ENCODE measurements around the gene JADE2. TPM values are rescaled to one million over a fixed set of nuclear protein-coding genes. Genes with fewer than 3 reads are reported as not detected.

JADE2 gene
- total RNA-seq, 4 donors from 2014 or later, result 51.7 to 116 (median 76.6) TPM

- Histone ChIP-seq H3K36me3 (peaks cover 41 to 57% of the 10 kb centered on the region in 2 donors), H3K27ac (no peak overlapping the region), H3K9me3 (no peaks in the 10 kb centered on the region), H3K4me1 (no peaks in the 10 kb centered on the region), H3K27me3 (no peaks in the 10 kb centered on the region), H3K4me3 (replicated peaks in 1 of 3) (no peak overlapping the region)
- WGBS, 2 donors, result 76 to 86% methylated on average over 1 of the region's 1 CpG
- intact Hi-C loops (cut with DNase I), result no loop called here
- DNase-seq, result no peak
- TF ChIP-seq POLR2A (IDR thresholded peaks at IDR 0.05), result no peak
- TF ChIP-seq, protein P1, sequence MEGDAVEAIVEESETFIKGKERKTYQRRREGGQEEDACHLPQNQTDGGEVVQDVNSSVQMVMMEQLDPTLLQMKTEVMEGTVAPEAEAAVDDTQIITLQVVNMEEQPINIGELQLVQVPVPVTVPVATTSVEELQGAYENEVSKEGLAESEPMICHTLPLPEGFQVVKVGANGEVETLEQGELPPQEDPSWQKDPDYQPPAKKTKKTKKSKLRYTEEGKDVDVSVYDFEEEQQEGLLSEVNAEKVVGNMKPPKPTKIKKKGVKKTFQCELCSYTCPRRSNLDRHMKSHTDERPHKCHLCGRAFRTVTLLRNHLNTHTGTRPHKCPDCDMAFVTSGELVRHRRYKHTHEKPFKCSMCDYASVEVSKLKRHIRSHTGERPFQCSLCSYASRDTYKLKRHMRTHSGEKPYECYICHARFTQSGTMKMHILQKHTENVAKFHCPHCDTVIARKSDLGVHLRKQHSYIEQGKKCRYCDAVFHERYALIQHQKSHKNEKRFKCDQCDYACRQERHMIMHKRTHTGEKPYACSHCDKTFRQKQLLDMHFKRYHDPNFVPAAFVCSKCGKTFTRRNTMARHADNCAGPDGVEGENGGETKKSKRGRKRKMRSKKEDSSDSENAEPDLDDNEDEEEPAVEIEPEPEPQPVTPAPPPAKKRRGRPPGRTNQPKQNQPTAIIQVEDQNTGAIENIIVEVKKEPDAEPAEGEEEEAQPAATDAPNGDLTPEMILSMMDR (IDR thresholded peaks at IDR 0.05), result no peak
Observed at GRCh38 chr5:134604908-134605307, 79.4 kb downstream of the JADE2 start.

- Histone ChIP-seq H3K9me3 (no peaks in the 10 kb centered on the region), H3K27ac (no peak overlapping the region), H3K36me3 (peaks cover 54 to 64% of the 10 kb centered on the region in 2 donors), H3K27me3 (no peaks in the 10 kb centered on the region), H3K4me1 (no peaks in the 10 kb centered on the region), H3K4me3 (replicated peaks in 1 of 3) (no peak overlapping the region)
- TF ChIP-seq POLR2A (IDR thresholded peaks at IDR 0.05), result no peak
- TF ChIP-seq, protein P1 (IDR thresholded peaks at IDR 0.05), result no peak
- no peak for DNase-seq
- intact Hi-C loops (cut with DNase I), result no loop called here
- 93 to 94% methylated on average over 5 of the region's 5 CpGs for WGBS, 2 donors
Observed at GRCh38 chr5:134606726-134607125, 81.3 kb downstream of the JADE2 start.

DNA sequence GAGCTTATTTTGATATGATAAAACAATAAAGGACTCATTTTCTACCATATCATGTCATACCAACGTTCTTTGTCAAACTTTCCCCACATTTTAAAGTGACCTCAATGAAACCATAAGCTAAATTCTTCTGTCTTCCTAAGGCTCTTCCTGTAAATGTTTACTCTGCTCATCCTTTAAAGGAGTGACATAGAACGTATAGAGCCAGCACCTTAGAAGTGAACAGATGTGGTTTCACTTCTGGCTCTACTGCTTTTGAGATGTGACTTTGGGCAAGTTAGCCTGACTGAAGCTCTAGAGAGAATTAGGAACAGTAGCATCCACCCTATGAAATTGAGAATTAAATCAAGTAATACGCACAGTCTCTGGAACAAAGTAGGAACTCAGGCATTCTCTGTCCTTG, 83.1 kb downstream of the JADE2 start:
- peaks cover 60 to 65% of the 10 kb centered on the region in 2 donors for H3K36me3 ChIP-seq
- intact Hi-C loops (cut with DNase I), result no loop called here
- no peak overlapping the region for H3K27ac ChIP-seq
- H3K4me1 ChIP-seq, result no peaks in the 10 kb centered on the region
- TF ChIP-seq, protein P1 (IDR thresholded peaks at IDR 0.05), result no peak
- TF ChIP-seq POLR2A (IDR thresholded peaks at IDR 0.05), result no peak
- no peaks in the 10 kb centered on the region for H3K9me3 ChIP-seq
- no peak overlapping the region for H3K4me3 ChIP-seq (replicated peaks in 1 of 3)
- no peak for DNase-seq
- 87 to 90% methylated on average over 3 of the region's 3 CpGs for WGBS, 2 donors
- no peaks in the 10 kb centered on the region for H3K27me3 ChIP-seq

DNA sequence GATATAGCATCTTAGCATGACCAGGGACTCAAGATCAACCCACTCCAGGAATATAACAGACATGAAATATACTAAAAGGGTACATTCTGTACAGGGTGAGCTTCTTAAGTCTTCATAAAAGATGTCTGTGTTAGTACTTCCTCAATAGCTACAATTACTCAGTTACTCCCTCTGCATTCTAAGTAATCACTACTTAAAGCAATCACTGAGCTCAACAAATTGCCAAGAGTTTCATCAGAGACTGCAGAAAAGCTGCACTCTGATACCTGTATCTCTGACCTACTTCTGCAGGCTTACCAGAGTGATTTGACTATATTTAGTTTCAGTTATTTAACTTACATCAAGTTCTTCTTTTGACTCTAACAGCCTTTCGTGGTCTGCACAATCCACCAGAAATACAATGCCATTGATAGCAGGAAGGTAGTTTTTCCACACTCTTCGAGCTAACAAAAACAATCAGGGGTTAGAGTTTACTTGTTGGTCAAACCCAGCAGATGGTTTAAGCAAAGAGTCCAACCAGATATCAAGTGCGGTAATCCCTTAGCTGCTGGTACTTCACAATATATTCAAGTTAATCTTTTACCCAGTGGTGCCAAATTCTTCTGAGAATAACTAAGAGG, 83.9 kb downstream of the JADE2 start:
- DNase-seq, result no peak
- 69 to 84% methylated on average over 3 of the region's 3 CpGs for WGBS, 2 donors
- Histone ChIP-seq H3K36me3 (peaks cover 60 to 62% of the 10 kb centered on the region in 2 donors), H3K4me1 (no peaks in the 10 kb centered on the region), H3K27me3 (no peaks in the 10 kb centered on the region), H3K27ac (no peak overlapping the region), H3K4me3 (replicated peaks in 1 of 3) (no peak overlapping the region), H3K9me3 (no peaks in the 10 kb centered on the region)
- no peak for TF ChIP-seq POLR2A (IDR thresholded peaks at IDR 0.05)
- TF ChIP-seq, protein P1 (IDR thresholded peaks at IDR 0.05), result no peak
- intact Hi-C loops (cut with DNase I), result no loop called here

GRCh38 chr5:134610725-134611124, 85.3 kb downstream of the JADE2 start:
- Histone ChIP-seq H3K4me1 (no peaks in the 10 kb centered on the region), H3K27me3 (no peaks in the 10 kb centered on the region), H3K4me3 (replicated peaks in 1 of 3) (no peak overlapping the region), H3K27ac (no peak overlapping the region), H3K9me3 (no peaks in the 10 kb centered on the region), H3K36me3 (peaks cover 62% of the 10 kb centered on the region in 2 donors)
- DNase-seq, result no peak
- no peak for TF ChIP-seq POLR2A (IDR thresholded peaks at IDR 0.05)
- intact Hi-C loops (cut with DNase I), result no loop called here
